DMS153 treated with DMSO at 0.1 percent for 48 hours (cell line): ENCODE data around the gene NFKB2.

ENCODE experiments used
- DNase-seq: peaks from one replicate; lab custom pipeline; 2025; ENCODE audit not compliant: unreplicated experiment; lab: John Stamatoyannopoulos, UW

Gene NFKB2

GRCh38 chr10:102395400-102396316, at the start of gene NFKB2:
Gene NFKB2, plus strand, starts transcription at chr10:102395705. Its CDS starts 255 bp downstream, at chr10:102395960.
- DNase-seq: peak; percentile 20

GRCh38 chr10:102347236-102347828, 48.2 kb upstream of the NFKB2 start:
- peak; percentile 4 for DNase-seq

- peak; percentile 28 for DNase-seq
These were observed 43.3 kb upstream of the NFKB2 start for GRCh38 chr10:102352066-102352715.

GRCh38 chr10:102354451-102354850, 41.1 kb upstream of the NFKB2 start:
- DNase-seq: no peak

GRCh38 chr10:102358712-102359382, 36.7 kb upstream of the NFKB2 start:
- DNase-seq: no peak

- DNase-seq: no peak
These were observed 28.1 kb upstream of the NFKB2 start for GRCh38 chr10:102367441-102367840.

- no peak for DNase-seq
These were observed 27.4 kb upstream of the NFKB2 start for GRCh38 chr10:102368077-102368476.

- DNase-seq: no peak
These were observed 24.2 kb upstream of the NFKB2 start for GRCh38 chr10:102371295-102371694.

- DNase-seq: no peak
These were observed 20.3 kb upstream of the NFKB2 start for GRCh38 chr10:102375250-102375649.

- no peak for DNase-seq
These were observed 19.6 kb upstream of the NFKB2 start for GRCh38 chr10:102375867-102376266.

GRCh38 chr10:102376901-102377300, 18.6 kb upstream of the NFKB2 start:
- DNase-seq: no peak

GRCh38 chr10:102379383-102379782, 16.1 kb upstream of the NFKB2 start:
- no peak for DNase-seq

- no peak for DNase-seq
These were observed 13.5 kb upstream of the NFKB2 start for GRCh38 chr10:102381983-102382382.

- no peak for DNase-seq
These were observed 12.6 kb upstream of the NFKB2 start for GRCh38 chr10:102382871-102383270.

- DNase-seq: no peak
These were observed 11.5 kb upstream of the NFKB2 start for GRCh38 chr10:102384053-102384452.

- no peak for DNase-seq
These were observed 10.7 kb upstream of the NFKB2 start for GRCh38 chr10:102384606-102385429.

GRCh38 chr10:102389894-102390293, 5.6 kb upstream of the NFKB2 start:
- DNase-seq: no peak

GRCh38 chr10:102392306-102392705, 3.2 kb upstream of the NFKB2 start:
- no peak for DNase-seq

GRCh38 chr10:102393411-102394078, 2.0 kb upstream of the NFKB2 start:
- peak; percentile 51 for DNase-seq
